ENCODE data around the gene B4GALT1. TPM values are rescaled to one million over a fixed set of nuclear protein-coding genes. Genes with fewer than 3 reads are reported as not detected.

Gene B4GALT1
- total and polyA plus RNA-seq, 2 experiments from 2014 or later = 63.9 to 78.3 TPM

GRCh38 chr9:33157960-33158842 lies 8.9 kb downstream of the B4GALT1 start:
- WGBS (ENCODE audit: low lambda C conversion rate, missing lambda C conversion rate) = 52% methylated on average over 6 of the region's 6 CpGs
- Histone ChIP-seq H3K79me2 (peaks cover 94% of the 10 kb centered on the region), H4K20me1 (ENCODE audit: insufficient read depth, poor library complexity, severe bottlenecking) (peaks cover 30% of the 10 kb centered on the region), H3K27ac (peak overlapping the region; percentile 97), H3K9me3 (ENCODE audit: low read depth) (no peaks in the 10 kb centered on the region), H2AFZ (no peak overlapping the region), H3K4me1 (ENCODE audit: insufficient read depth) (peaks cover 64% of the 10 kb centered on the region), H3K27me3 (no peaks in the 10 kb centered on the region), H3K4me2 (peak overlapping the region; percentile 9), H3K36me3 (replicated peaks; ENCODE audit: insufficient read depth, low read depth) (no peaks in the 10 kb centered on the region), H3K9me2 (replicated peaks; ENCODE audit: insufficient read depth) (no peaks in the 10 kb centered on the region), H3K4me3 (no peak overlapping the region)
- TF ChIP-seq CTCF (IDR thresholded peaks at IDR 0.05; ENCODE audit: poor library complexity) (no peak), EZH2 (IDR thresholded peaks at IDR 0.05; ENCODE audit: borderline replicate concordance) (no peak), EZH2phosphoT487 (IDR thresholded peaks at IDR 0.05; ENCODE audit: low read depth, severe bottlenecking, unreplicated experiment) (no peak)
- DNase-seq (ENCODE audit: low spot score) = no peak

GRCh38 chr9:33155393-33155792 lies 11.7 kb downstream of the B4GALT1 start:
- Histone ChIP-seq H4K20me1 (ENCODE audit: insufficient read depth, poor library complexity, severe bottlenecking) (peaks cover 48% of the 10 kb centered on the region), H3K27me3 (no peaks in the 10 kb centered on the region), H3K79me2 (peaks cover 94% of the 10 kb centered on the region), H3K4me3 (no peak overlapping the region), H3K36me3 (replicated peaks; ENCODE audit: insufficient read depth, low read depth) (no peaks in the 10 kb centered on the region), H3K4me2 (no peak overlapping the region), H2AFZ (no peak overlapping the region), H3K9me2 (replicated peaks; ENCODE audit: insufficient read depth) (no peaks in the 10 kb centered on the region), H3K27ac (peak overlapping the region; percentile 4), H3K9me3 (ENCODE audit: low read depth) (no peaks in the 10 kb centered on the region), H3K4me1 (ENCODE audit: insufficient read depth) (peaks cover 52% of the 10 kb centered on the region)
- TF ChIP-seq CTCF (IDR thresholded peaks at IDR 0.05; ENCODE audit: poor library complexity) (no peak), EZH2phosphoT487 (IDR thresholded peaks at IDR 0.05; ENCODE audit: low read depth, severe bottlenecking, unreplicated experiment) (no peak), EZH2 (IDR thresholded peaks at IDR 0.05; ENCODE audit: borderline replicate concordance) (no peak)
- no peak for DNase-seq (ENCODE audit: low spot score)
- whole genome bisulfite sequencing (ENCODE audit: low lambda C conversion rate, missing lambda C conversion rate) = 75% methylated on average over 4 of the region's 4 CpGs

GRCh38 chr9:33154371-33154770 lies 12.8 kb downstream of the B4GALT1 start:
- no peaks in the 10 kb centered on the region for H3K36me3 ChIP-seq (replicated peaks; ENCODE audit: insufficient read depth, low read depth)
- H3K4me3 ChIP-seq = no peak overlapping the region
- no peak for DNase-seq (ENCODE audit: low spot score)
- H3K9me3 ChIP-seq (ENCODE audit: low read depth) = no peaks in the 10 kb centered on the region
- peaks cover 94% of the 10 kb centered on the region for H3K79me2 ChIP-seq
- H3K4me1 ChIP-seq (ENCODE audit: insufficient read depth) = peaks cover 46% of the 10 kb centered on the region
- no peak overlapping the region for H3K4me2 ChIP-seq
- H2AFZ ChIP-seq = no peak overlapping the region
- H3K9me2 ChIP-seq (replicated peaks; ENCODE audit: insufficient read depth) = no peaks in the 10 kb centered on the region
- peaks cover 51% of the 10 kb centered on the region for H4K20me1 ChIP-seq (ENCODE audit: insufficient read depth, poor library complexity, severe bottlenecking)
- 52% methylated on average over 3 of the region's 3 CpGs for WGBS (ENCODE audit: low lambda C conversion rate, missing lambda C conversion rate)
- H3K27me3 ChIP-seq = no peaks in the 10 kb centered on the region
- no peak overlapping the region for H3K27ac ChIP-seq
- TF ChIP-seq EZH2 (IDR thresholded peaks at IDR 0.05; ENCODE audit: borderline replicate concordance) (no peak), CTCF (IDR thresholded peaks at IDR 0.05; ENCODE audit: poor library complexity) (no peak), EZH2phosphoT487 (IDR thresholded peaks at IDR 0.05; ENCODE audit: low read depth, severe bottlenecking, unreplicated experiment) (no peak)

Data from hepatocyte (in vitro differentiated cells).